ENCODE measurements around the gene IL26.
A peak's percentile ranks its signal among the peaks of the same experiment; 100 is the strongest.
"Not testable (repeated sequence)": the region's sequence is repeated elsewhere in the genome, so short reads cannot be mapped to it uniquely, and the experiment has no call there.

The IL26 gene

DNA sequence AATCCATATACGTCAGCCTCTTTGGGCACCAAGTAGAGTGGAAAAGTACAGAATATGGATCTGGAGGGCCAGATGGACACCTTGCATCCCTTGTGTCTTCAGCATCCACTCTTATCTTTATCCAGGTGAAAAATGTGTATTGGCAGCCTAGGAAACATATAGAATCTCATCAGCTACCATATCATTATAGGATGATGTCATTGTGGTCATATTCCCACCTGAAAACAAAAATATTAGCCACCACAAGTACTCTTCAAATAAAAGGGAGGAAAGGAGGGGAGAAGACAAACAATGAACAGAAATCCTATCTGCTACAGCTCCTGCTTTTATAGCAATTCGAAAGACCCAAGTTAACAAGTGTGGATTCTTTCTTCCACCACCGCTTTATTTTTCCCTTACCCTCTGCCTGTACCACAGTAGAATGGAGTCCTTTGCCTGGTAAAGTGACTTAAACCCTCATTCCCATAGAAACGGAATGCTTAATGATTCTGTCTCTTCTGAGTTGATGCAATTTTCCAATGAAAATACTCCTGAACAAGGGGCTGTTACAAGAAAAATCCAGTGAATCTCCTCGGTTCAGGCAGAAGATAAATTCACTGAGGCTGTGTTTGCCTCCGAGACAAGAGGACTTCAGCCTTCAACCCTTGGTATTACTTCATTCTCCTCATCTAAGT is 13.8 kb upstream of the IL26 start:
- no peak for DNase-seq

DNA sequence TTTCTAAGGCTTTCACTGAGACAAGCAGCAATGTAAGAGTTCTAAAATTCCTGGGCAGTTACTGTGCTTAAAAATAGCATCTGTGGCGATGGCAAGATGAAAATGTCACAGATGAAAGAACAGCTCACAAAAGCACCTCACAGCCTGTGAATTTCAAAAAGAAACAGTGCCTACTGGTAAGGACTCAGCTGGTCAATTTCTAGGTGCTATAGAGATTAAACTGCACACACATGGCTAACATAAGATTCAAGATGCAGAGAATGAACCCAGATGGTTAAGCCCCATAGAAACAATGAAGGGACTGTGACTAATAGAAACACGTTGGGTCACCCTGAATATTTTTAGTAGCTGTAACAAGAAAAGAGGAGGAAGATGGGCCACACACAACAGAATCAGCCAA is 12.0 kb upstream of the IL26 start:
- no peak for DNase-seq

DNA sequence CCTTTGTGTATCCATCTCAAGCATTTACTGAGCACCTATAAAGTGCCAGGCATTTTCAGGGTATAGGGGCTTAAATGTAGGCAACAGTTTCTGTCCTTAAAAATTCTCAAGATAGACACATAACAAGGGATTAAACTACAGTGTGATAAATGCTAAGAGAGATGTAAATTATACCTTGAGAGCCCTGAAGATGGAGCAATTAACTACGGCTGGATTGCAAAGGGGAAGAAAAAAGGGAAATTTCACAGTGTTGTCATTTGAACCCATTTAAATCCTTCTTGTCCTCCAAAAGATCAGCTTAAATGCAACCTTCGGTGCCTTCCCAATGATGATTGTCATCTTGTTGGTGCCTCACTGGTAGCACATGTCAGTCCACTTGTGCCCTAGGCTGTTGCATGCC is 11.5 kb upstream of the IL26 start:
- no peak for DNase-seq

DNA sequence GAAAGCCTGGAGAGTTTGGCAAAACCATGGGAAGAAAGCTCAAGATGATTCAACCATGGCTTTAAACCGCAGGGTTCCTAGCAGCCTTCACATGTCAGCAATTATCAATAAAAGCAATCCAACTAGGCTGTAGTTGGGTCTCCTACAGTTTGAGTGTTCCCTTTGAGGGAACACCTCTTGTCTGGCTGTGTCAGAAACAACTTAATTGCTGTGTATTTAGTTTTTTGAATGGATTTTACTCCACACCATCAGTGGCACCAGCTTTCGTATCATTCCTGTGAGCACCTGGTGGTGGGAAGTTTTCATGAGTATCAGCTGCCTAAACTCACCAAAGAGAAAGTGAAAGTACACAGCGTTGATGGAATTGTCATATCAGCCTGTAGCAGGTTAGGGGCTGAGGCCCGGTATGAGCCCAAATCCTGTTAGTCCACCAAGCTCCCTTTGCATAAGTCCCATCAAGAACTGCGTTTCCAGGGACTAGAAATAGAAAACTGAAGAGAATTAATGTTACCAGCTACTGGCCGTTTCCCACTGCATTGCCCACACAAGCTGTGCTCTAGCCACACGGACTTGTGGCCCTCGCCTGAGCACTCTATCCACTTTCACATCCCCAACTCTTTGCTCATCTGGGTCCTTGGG is 10.9 kb upstream of the IL26 start:
- DNase-seq, result peak; percentile 30

DNA sequence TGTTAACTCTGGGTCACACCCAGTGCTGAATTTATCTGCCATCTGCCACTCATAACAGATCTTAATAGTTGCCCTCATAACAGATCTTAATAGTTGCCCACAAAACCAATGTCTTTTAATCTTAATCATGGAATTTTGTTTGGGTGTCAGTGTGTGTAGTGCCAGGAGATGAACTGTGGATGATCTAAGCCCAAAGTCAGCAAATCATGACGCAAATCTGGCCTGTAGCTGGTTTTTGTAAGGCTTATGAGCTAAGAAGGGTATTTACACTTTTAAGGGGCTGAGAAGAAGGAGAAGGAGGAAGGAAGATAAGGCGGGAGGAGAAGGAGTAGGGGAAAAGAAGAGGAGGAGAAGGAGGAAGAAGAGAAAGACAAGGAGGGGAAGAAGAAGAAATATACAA is 10.0 kb upstream of the IL26 start:
- no peak for DNase-seq

DNA sequence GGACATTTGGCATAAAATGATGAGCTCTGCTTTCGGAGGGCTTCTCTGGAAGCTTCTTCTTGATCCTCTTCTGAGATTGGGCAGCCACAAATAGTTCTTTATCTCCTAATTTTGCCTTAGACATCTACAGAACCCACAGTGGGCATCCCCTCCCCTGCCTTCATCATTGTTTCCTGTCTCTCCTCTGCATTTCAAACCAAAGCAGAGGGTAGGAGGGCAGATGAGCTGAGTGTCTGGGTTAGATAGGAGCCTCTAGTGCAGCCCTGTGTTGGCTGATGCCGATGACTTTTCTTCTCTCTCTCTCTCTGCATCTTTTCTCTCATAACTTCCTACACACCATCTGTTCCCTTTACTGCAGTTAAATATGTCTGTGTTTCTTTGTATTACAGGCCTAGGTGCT is 8.5 kb upstream of the IL26 start:
- no peak for DNase-seq

DNA sequence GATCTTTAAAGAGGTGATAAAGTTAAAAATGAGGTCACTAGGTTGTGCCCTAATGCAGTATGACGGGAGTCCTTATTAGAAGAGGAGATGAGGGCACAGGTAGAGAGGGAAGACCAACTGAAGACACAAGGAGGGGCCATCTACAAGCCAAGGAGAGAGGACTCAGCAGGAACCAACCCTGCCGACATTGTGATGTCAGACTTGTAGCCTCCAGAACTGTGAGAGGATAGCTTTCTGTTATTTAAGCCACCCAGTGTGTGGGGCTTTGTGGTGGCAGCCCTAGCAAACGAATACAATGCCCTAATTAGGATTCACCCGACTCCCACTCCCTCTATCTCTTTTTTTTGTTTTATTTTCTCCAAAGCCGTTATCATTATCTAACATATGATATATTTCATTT is 7.9 kb upstream of the IL26 start:
- no peak for DNase-seq

DNA sequence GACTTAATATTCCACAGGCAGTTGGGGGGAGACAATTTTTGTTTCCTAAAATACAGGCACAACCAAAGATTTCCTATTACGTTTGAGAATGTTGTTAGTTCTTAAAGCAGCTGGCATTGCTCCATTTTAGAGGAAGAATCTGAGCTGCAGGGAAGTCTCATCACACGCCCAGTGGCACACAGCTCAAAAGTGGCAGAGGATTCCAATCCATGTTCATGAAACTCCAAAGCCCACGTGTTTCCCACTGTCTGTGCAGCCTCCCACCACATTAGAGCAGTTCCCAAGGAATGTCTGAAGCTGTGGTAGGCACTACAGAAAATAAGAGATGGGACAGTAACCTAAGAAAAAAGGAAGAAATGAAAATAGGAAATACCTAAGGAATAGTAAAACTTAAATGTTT is 6.1 kb upstream of the IL26 start:
- DNase-seq, result no peak

DNA sequence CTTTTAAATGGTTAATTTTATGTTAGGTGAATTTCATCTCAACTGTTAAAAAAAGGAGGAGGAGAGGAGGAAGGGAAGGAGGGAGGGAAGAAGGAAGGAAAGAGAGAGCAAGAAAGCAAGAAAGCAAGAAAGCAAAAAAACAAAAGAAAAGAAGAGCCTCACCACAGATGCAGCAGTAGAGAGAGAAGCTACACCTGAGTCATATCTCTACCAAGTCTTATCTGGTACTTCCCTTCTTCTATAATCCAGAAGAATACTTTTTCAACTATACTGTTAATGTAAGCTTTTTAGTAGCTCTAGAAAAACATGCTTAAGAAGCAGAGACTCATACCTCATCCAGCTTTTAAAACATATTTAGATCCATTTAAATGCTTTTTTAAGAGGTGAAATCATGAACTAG is 5.6 kb upstream of the IL26 start:
- DNase-seq, result no peak

DNA sequence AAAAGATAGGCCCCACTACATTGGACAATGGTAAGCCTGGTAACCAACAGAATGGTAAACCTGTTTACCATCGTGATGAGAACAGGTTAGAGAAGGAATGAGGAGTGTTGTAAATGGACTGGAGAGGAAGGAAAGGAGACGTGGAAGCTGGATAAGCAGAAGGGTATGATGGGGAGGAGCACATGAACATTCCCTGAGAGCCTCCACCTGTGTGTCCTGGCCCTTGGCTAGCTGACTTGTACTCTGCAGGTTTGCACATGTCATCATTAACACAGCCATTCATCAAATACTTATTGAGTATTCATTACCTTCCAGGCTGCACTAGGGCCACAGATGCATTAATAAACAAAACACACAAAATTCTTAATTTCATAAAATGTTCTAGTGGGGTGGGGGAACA is 4.3 kb upstream of the IL26 start:
- DNase-seq, result no peak

DNA sequence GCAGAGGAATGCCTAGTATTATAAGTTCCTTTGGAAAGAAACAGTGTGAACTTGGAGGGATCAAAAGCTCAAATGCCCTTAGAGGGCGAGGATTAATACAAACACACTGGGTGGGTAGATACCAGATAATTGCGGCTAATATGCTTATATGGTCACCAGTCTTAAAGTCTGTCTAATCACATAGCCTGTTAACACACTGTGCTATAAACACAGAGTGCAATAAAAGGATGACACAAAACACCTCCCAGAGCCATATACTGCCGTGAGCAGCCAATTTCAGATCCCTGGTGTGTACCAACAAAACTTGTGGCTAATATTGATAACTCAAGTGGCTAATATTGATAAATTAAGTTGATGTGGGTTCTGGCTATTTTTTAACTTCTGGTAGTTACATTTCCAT is 1.7 kb upstream of the IL26 start:
- no peak for DNase-seq

DNA sequence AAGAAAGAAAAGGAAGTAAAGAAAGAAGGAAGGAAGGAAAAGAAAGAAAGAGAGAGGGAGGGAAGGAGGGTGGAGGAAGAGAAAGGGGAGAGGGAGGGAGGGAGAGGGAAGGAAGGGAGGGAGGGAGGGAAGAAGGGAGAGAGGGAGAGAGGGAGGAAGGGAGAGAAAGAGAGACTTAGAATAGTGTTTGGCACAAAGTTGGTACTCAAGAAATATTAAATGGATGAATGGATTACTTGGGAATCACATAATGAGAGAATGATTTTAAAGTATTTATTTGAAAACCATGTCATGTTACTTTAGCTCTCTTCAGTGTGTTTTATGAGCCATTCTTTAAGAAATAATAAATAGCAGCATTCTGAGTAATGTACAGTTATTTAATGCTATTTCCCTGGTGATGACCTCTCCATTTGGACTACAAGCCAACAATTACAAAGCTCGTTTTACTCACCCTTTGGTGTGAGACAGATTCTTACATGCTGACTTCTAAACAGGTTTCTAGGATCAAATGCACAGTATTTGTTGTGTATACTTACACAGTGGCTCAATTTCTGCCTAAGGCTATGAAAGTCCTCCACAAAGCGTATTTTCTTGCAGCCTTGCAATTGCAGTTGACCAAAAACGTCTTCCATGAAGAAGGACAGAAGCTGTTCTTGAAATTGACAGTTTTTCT is 861 bp downstream of the IL26 start:
- DNase-seq, result no peak

DNA sequence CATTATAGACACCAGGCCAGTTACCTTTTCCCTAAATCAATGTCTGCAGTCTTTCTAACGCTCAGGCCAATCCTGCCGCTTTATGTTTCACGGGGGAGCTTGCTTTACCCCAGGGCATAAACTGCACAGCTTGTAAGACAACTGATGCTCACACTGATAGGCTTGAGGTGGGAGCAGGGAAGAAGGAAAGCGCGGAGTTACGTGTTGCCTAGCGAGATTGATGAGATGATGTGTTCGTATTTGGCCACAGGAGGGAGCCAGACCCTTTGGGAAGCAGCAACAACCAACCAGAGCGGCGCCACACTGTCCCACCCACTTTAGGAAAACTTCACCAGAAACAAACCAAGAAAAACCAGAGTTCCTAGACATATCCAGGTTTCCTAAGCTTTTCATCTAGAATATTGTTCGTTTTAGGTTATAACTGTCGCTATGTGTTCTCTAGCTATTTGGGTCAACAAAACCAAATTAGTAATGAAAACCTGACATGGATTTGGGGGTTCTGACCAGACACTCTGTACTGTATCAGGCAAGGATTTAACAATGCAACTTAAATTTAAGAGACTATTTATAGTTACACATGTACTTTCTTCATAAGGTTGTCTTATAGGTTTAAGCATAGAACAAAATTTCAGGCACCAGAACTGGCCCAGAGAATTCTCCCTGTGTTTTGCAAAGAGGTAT is 2.4 kb downstream of the IL26 start:
- DNase-seq, result peak; percentile 61

DNA sequence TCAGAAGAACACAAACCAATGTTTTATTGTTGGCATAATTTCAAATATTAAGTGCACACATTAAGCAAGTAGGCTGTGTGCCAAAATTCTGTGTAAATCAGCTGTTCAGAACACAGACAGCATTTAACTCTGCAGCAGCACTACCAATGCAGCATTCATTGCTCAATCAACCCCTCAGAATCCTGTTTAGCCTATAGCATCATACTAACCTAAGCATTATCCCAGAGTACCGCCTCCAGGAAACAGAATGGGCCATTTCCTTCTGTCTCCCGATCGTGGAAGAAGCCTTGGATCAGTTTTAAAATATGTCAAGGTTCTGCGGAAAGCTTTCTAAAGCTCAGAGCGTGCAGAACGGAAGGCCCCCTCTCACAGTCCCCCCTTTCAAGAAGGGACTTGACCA is 3.3 kb downstream of the IL26 start:
- no peak for DNase-seq

DNA sequence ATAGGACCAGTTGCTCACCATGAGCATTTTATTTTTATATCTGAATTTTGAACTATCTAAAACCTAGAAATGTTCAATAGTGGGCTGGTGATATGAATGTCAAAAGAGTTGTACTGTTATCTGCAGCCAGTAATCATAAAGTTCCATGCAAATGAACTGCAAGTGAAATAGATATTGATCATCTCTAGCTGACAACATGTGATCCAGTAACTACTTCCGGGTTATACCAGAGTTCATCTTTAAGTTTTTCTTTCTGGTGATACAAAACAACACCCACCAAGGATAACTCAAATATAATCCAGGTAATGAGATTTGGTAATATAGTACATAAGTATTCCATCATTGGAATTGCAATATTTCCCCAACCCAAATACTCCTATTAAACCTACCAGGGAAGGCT is 4.1 kb downstream of the IL26 start:
- DNase-seq, result no peak

DNA sequence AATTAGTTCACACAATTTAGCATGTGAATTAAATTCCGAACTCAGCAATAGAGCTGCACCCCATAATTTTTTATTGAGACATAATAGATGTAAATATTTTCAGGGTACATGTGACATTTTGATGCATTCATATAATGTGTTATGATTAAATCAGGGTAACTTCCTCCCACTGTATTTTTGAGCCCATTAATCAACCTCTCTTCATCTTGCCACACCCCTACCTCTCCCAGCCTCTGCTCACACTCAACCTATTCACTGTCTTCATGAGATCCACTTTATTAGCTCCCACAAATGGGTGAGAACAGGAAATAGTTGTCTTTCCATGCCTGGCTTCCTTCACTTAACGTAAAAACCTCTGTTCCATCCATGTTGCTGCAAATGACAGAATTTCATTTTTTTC is 14.7 kb downstream of the IL26 start:
- DNase-seq, result no peak

DNA sequence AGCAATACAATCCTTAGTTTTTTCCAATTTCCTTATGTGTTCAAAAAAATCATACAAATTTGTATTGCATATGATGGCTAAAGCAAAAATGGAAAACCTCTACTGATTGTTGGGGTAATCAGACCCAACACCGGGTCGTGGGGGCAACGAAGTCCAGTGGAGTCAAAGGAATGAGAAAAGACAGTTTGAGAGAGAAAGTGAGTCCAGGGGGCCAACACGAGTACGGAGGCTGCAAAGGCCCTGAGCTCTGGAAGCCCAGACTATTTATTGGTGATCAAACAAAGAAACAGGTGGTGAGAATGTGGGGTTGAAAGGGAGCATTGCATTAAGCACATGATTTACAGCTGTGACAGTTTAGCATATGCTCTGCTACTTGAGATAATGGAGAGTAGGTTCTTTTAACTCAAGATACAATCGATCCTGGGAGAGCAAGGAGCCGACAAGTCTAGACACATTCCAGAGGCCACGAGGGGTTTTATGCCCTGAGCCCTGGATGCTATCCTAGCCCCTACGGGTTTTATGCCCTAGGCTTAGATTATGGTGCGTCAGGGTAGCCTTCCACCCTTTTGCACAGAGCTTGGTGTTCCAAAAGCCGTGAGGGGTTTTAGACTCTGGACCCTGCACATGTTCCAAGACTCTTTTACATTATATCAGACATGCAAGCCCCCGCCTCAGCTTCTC is 16.4 kb downstream of the IL26 start:
- not testable (repeated sequence) for DNase-seq

DNA sequence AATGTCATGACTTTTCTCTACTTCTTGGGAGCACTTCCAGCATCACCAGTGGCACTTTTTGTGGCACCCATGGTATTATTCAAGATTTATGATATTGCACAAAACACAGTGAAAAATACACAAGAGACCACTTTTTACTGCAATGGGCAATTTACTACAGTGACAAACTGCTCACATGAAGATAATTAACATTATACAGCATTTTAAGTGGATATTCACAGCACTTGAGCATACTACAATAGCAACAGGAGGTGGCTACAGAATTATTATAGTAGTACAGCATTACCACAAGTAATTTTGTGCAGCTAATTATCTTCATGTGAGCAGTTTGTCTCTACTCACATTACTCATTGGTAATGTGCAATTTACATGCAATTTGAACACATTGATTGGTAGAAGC is 18.3 kb downstream of the IL26 start:
- no peak for DNase-seq

DNA sequence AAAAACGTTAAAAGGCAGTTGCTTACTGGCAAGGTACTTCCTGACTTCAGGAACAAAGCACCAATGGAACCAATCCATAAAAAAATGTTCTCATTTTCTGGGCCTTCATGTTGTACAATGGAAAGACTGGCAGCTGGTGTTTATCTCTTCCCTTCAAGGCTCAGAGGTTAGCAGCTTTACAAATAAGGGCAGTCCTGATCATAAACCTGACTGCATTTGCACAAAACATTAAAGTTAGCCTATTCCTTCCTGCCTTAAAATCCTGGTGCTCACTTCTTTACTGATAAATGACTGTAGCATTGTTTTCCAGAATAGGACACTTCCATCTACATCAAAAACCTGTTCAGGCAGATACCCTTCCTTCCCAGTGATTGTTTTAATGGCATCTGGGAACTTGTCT is 19.2 kb downstream of the IL26 start:
- no peak for DNase-seq

DNA sequence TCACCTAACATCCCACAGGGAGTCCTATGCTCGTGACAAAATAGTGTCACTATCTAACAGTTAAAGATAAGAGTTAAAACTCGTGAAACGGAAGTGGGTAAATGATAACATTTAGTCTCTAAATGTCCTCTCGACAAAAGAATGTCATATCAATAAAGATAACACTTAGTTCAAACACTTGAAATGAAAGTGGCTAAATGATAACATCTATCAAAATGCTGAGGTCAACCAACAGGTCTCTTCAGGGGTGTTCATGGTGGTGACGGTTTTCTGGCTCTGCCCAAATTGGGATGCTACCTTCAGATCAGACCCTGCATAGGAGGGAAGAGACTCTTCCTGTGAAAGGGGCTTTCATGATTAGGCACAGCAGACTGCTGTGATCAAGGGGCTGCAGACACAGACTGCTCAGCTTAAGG is 22.1 kb downstream of the IL26 start:
- no peak for DNase-seq

DNA sequence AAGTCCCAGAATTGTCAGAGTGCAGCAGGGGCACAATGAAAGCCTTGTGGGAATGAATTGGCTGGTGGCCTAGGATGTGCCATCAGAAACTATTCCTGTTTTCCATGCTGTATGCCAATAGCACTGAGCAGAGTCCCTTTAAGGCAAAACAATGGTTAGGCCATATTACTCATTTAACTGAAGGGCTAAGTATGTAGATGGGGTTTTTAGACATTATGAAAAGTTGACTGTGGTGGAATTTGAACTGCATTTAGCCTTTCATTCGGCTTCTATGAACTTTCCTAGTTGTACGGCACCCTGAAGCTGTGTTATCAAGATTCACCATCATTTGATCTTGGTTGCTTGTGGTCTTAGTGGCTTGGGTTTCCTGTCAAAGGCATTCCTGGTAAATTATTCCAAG is 24.8 kb downstream of the IL26 start:
- no peak for DNase-seq

DNA sequence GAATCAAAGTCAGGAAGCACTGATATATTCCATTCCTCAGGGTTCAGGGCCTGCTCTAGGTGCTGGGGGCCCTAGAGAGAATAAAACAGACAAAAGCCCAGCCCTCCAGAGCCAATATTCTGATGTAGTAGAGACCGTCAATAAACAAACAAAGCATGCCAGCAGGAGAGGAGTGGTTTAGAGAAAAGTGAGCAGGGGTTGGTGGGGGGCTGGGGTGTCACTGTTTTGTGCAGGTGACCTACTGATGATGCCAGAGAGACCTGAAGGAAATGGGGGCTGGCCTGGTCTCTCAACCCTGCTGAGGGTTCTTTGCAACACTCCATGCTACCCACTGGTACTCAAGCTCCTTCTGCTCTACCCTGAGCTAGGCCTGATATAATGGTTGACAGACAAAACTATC is 26.5 kb downstream of the IL26 start:
- no peak for DNase-seq

DNA sequence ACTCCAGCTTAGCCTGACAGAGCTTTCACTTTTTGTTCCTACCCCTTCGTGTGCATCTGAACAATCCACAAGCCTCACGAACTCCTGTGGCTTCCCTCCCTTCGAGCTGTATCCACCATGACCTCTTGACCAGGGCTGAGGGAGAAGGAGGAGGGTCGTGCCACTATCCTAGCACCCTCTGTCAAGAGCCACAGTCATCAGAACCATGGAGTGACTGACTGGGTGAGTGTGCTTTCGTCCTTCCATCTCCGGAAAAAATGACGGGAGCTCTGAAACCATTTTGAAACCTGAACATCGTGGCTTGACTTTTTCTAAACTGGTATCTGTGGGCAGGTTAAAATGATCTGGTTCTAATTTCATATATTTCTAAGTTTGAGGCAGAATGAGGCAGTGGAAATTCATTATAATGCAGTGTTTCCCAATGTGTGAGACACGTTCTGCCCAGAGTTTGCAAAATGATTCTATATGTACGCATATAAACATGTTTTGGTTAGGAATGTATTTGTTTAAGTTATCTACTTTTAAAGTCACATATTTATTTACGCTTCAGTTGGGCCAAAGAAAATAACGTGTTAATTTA is 27.0 kb downstream of the IL26 start:
- DNase-seq, result no peak

All from activated T-cell treated with anti-CD3 and anti-CD28 coated beads for 4 hours (primary cell).